SU-DHL-6 (cell line): ENCODE results near the gene SEMA3G.

Experiments used
- CTCF ChIP-seq: fragments of 200-600 bp; sonication (generic); IDR thresholded peaks from one replicate; pipeline ENCODE4 v1.5.1; 2017; ENCODE audit warnings: antibody characterized with exemption, mild to moderate bottlenecking, low read length, moderate library complexity; ENCODE audit not compliant: insufficient read depth, poor library complexity, severe bottlenecking
- EZH2phosphoT487 ChIP-seq: fragments of 200-600 bp; sonication (generic), shearing (Covaris generic); conservative IDR thresholded peaks from 2 replicates; pipeline ENCODE4 v1.6.1; 2018; ENCODE audit warnings: mild to moderate bottlenecking, antibody characterized with exemption, low read length, moderate library complexity, mixed read lengths

GRCh38 chr3:52452570-52453221, 7.8 kb upstream of the SEMA3G start:
- TF ChIP-seq CTCF (no peak), EZH2phosphoT487 (no peak)
